Right ventricle myocardium inferior (tissue), 1 donor: ENCODE data around the gene FRAS1. TPM values are rescaled to one million over a fixed set of nuclear protein-coding genes. Genes with fewer than 3 reads are reported as not detected.

ENCODE experiments used
- ATAC-seq: fragments of 200-7000 bp; cut with Tn5 transposase; one replicate; pipeline ENCODE4 v1.9.1; 2020; ENCODE audit warnings: mild to moderate bottlenecking, moderate library complexity
- DNase-seq: peaks from one replicate; pipeline ENCODE4 v3.0.0; 2021; ENCODE audit errors: missing footprints
- intact Hi-C: fragments of 100-400 bp; cut with DNase I; formaldehyde crosslinking; loops from one replicate; pipeline ENCODE4 v1.11.0; 2022
- total RNA-seq: library from RNA; stranded (reverse); fragmentation: NEBNext Ultra II Directional; extraction: Animal tissue kit (Norgen Biotek cat#: 25700); gene quantifications from one replicate; pipeline ENCODE4 v1.2.1, GENCODE V29; 2021
- donor health status: DM: no; HTN: yes; CAD: no; lungs with severe emphysema.

The FRAS1 gene
- total RNA-seq, 1 donor from 2014 or later: 2.2 TPM

DNA sequence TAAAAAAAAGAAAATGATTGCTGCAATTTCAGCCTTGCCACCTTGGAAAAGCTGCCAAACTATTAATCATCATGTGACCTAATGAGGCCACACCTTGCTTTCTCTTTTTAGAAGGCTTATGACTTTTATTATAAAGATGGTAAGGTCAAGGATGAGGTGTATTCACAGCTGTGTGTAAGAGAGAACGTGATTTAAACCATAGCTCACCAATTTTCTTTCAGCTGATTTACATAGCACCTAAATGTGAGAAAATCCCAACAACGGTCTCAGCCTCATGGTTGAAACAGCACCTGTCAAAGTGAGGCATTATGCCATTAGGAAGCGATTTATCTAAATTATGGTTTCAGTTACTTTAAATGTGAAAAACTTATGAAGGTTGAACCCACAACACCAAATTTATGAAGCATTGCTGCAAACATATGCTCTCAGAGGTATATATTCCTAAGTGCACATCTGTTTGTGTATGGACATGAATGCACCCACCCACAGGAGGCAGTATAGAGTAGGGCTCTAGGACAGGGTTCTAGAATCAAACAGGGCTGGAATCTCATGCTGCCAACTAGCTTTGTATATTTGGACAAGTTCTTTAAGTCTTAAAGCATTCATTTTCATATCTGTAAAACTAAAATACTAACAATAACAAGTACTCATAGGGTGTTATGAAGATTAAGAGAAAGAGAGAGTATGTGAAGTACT lies 535.1 kb downstream of the FRAS1 start:
- DNase-seq: no peak
- intact Hi-C loops: loop anchor here (5.0 kb wide), 1 partner anchor 40 kb away; the partner anchor contains the start of gene ANXA3
- no peak for ATAC-seq

Other genes starting within 250 kb of the FRAS1 start
- gene CNOT6L, start 238.0 kb upstream of the FRAS1 start, total RNA-seq: 26.3 TPM
- gene MRPL1, start 194.5 kb upstream of the FRAS1 start, total RNA-seq: 47.9 TPM